K562 (cell line): Measurements from ENCODE around the gene UBE2M. TPM values are rescaled to one million over a fixed set of nuclear protein-coding genes. Genes with fewer than 3 reads are reported as not detected.

Source experiments
- CREM ChIP-seq: IDR thresholded peaks from 2 replicates; pipeline ENCODE4 v1.6.1; 2014; ENCODE audit warnings: antibody characterized with exemption, low read depth
- DEAF1 ChIP-seq: fragments of 450-650 bp; formaldehyde crosslinking; IDR thresholded peaks from 2 replicates; pipeline ENCODE4 v1.4.0; 2020; ENCODE audit warnings: mild to moderate bottlenecking, moderate library complexity
- HMBOX1 ChIP-seq: sonication (generic); IDR thresholded peaks from 2 replicates; pipeline ENCODE4 v1.6.1; 2016
- HNRNPLL ChIP-seq: fragments of 200-400 bp; formaldehyde crosslinking; IDR thresholded peaks from 2 replicates; pipeline ENCODE4 v1.6.1; 2017; ENCODE audit warnings: low read length, low read depth, mild to moderate bottlenecking; ENCODE audit not compliant: poor library complexity, severe bottlenecking
- HNRNPUL1 ChIP-seq: fragments of 200-400 bp; formaldehyde crosslinking; IDR thresholded peaks from 2 replicates; pipeline ENCODE4 v1.6.1; 2017; ENCODE audit warnings: low read length
- MAFF ChIP-seq: IDR thresholded peaks from 2 replicates; pipeline ENCODE4 v1.6.1; 2012; ENCODE audit warnings: low read length, improper control_type of control experiment
- POLR3G ChIP-seq: IDR thresholded peaks from 2 replicates; pipeline ENCODE4 v1.6.1; 2011; ENCODE audit not compliant: insufficient read length, insufficient replicate concordance; ENCODE audit errors: extremely low read depth
- SRSF3 ChIP-seq: fragments of 200-400 bp; formaldehyde crosslinking; IDR thresholded peaks from 2 replicates; pipeline ENCODE4 v1.6.1; 2016; ENCODE audit warnings: mild to moderate bottlenecking, low read length, moderate library complexity; ENCODE audit not compliant: insufficient read depth
- TOE1 ChIP-seq, 2 experiments: fragments of 450-650 bp in 1 of 2; sonication (generic) in 1 of 2; formaldehyde crosslinking in 1 of 2; IDR thresholded peaks; 2 replicates each; pipeline versions ENCODE4 v1.7.1 to v1.8.0; 2016 to 2022; ENCODE audit warnings: borderline replicate concordance in 2 of 2, mild to moderate bottlenecking in 2 of 2, antibody characterized with exemption in 1 of 2, inconsistent platforms in 1 of 2, low read depth in 1 of 2, missing genetic modification reagents in 1 of 2, moderate library complexity in 1 of 2
- ZBTB26 ChIP-seq: fragments of 450-650 bp; formaldehyde crosslinking; IDR thresholded peaks from 2 replicates; pipeline ENCODE4 v1.4.0; 2022; ENCODE audit warnings: missing genetic modification characterization
- ZNF253 ChIP-seq: fragments of 250-450 bp; sonication (Bioruptor Pico); conservative IDR thresholded peaks from 2 replicates; pipeline ENCODE4 v1.6.1; 2021; ENCODE audit warnings: mild to moderate bottlenecking
- ZNF57 ChIP-seq: fragments of 450-650 bp; formaldehyde crosslinking; IDR thresholded peaks from 2 replicates; pipeline ENCODE4 v1.4.0; 2020; ENCODE audit warnings: mild to moderate bottlenecking, moderate library complexity
- polyA plus RNA-seq, 8 experiments: library from polyadenylated mRNA; depleted of rRNA in 4 of 8; stranded (reverse) in 5 of 8; unstranded in 3 of 8; fragments of >200 nt; fragmentation: Nextera tagmentation in 2 of 8; fragmentation: Illumina TruSeq in 1 of 8; extraction: Ambion mirVana in 2 of 8; extraction: Trizol in 1 of 8; gene quantifications; 2 replicates each; pipeline versions ENCODE4 v1.2.1 to v1.2.3, GENCODE V29; 2011 to 2014; ENCODE audit warnings: inconsistent platforms in 1 of 8, missing spikeins in 1 of 8
- total RNA-seq, 7 experiments: library from RNA; depleted of rRNA in 6 of 7; stranded (reverse); fragments of >200 nt in 6 of 7; fragmentation: Illumina TruSeq in 2 of 7; extraction: Trizol in 2 of 7; gene quantifications; 2 replicates each; pipeline versions ENCODE4 v1.2.1 to v1.2.3, GENCODE V29; 2011 to 2021; ENCODE audit warnings: low replicate concordance in 1 of 7

UBE2M gene
- total and polyA plus RNA-seq, 9 of the 15 experiments (the other 6 are each of a cell fraction or from before 2014, with no cell fraction given): 0.92 to 163 (median 85.7) TPM

DNA sequence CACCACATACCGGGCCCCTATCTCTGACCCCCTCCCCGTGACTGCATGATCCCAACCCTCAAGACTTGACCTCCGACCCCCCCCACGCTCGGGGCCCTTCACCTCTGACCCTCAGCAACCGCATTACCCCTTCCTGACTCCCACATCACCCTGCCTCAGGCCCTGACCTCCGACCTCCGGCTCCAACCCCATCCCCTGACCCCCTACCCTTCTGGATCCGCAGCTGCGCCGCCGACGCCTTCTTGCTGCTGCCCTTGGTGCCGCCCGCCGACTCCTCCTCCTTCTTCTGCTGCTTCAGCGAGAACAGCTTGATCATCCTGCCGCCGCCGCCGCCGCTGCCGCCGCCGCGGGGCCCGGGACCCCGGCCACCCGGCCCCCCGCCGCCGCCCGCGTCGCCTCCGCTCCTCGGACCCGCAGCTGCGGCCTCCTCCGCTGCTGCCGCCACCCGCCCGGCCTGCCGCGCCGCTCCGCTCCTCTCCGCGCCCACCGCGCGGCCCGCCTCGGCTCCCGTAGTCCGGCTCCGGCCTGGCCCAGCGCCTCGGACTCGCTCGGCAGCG is at the start of gene UBE2M (continued):
- TF ChIP-seq ZBTB26 (CRISPR knock-in tag): 0 out of 2 replicates have a peak, but pooled peaks have one; percentile 45
- TF ChIP-seq ZNF57: no peak
- TF ChIP-seq SRSF3: no peak
- TF ChIP-seq MAFF: no peak
- TF ChIP-seq TOE1 (IDR thresholded peaks at IDR 0.05; ENCODE audit: borderline replicate concordance): peak; percentile 60; the same call in 1 of the 2 replicates
- TF ChIP-seq TOE1 (CRISPR knock-in tag; IDR thresholded peaks at IDR 0.05; ENCODE audit: borderline replicate concordance, low read depth): no peak
- 0 out of 2 replicates have a peak, but pooled peaks have one; percentile 28 for TF ChIP-seq DEAF1
- TF ChIP-seq HMBOX1: no peak
- no peak for TF ChIP-seq CREM
- TF ChIP-seq HNRNPUL1: no peak
- TF ChIP-seq POLR3G: no peak
- no peak for TF ChIP-seq HNRNPLL
- no peak for TF ChIP-seq ZNF253 (CRISPR knock-in tag)
